Kidney (tissue), 14 donors: ENCODE data around the gene KRT6B. TPM values are rescaled to one million over a fixed set of nuclear protein-coding genes. Genes with fewer than 3 reads are reported as not detected.

Experiments
- DNase-seq, 5 donors: peaks; one replicate each; pipeline ENCODE4 v3.0.0-alpha.2; 2013 to 2020
- FAIRE-seq: peaks from 2 replicates; lab custom pipeline; 2012; peaks lifted over from hg19 to GRCh38; lab: Jason Lieb, UNC
- H3K27ac ChIP-seq, 2 donors: one replicate each; pipeline ENCODE4 v1.7.0; 2013; ENCODE audit warnings: low read depth in 2 of 2, low read length in 2 of 2, inconsistent platforms in 1 of 2
- H3K27me3 ChIP-seq: one replicate; pipeline ENCODE4 v1.7.1; 2013; ENCODE audit warnings: low read length, inconsistent platforms; ENCODE audit not compliant: control insufficient read depth, insufficient read depth
- H3K36me3 ChIP-seq, 3 donors: one replicate each; pipeline versions ENCODE4 v1.7.0 to v1.7.1; 2013; ENCODE audit warnings: low read length in 3 of 3, control low read depth in 1 of 3, inconsistent platforms in 1 of 3; ENCODE audit not compliant: insufficient read depth in 3 of 3, control insufficient read depth in 2 of 3
- H3K4me1 ChIP-seq, 3 donors: one replicate each; pipeline versions ENCODE4 v1.7.0 to v1.7.1; 2013; ENCODE audit warnings: low read length in 3 of 3, inconsistent platforms in 1 of 3, low read depth in 1 of 3; ENCODE audit not compliant: control insufficient read depth in 2 of 3, insufficient read depth in 2 of 3
- H3K4me3 ChIP-seq, 3 donors: one replicate each; pipeline versions ENCODE4 v1.7.0 to v1.8.1; 2013; ENCODE audit warnings: low read length in 3 of 3, control low read depth in 1 of 3, inconsistent platforms in 1 of 3
- H3K9ac ChIP-seq, 3 donors: one replicate each; pipeline versions ENCODE4 v1.7.0 to v1.7.1; 2013; ENCODE audit warnings: low read length in 3 of 3, control low read depth in 1 of 3, inconsistent platforms in 1 of 3
- H3K9me3 ChIP-seq, 3 donors: one replicate each; pipeline versions ENCODE4 v1.7.0 to v1.7.1; 2013; ENCODE audit warnings: low read length in 3 of 3, control low read depth in 1 of 3, inconsistent platforms in 1 of 3; ENCODE audit not compliant: control insufficient read depth in 2 of 3, insufficient read depth in 1 of 3
- CTCF ChIP-seq: IDR thresholded peaks from 3 replicates; pipeline ENCODE4 v1.5.1; 2012; ENCODE audit warnings: mild to moderate bottlenecking, moderate library complexity, borderline replicate concordance; ENCODE audit not compliant: insufficient read depth; ENCODE audit errors: extremely low read depth
- intact Hi-C: fragments of 100-400 bp; cut with DNase I; formaldehyde crosslinking; loops from one replicate; pipeline ENCODE4 v1.11.1; 2022
- polyA plus RNA-seq: library from polyadenylated mRNA; stranded (reverse); fragments of 350-450 nt; fragmentation: Illumina TruSeq; extraction: RNeasy Lipid Tissue Mini Kit (QIAGEN cat#74804); gene quantifications from one replicate; pipeline ENCODE4 v1.2.3, GENCODE V29; 2014; ENCODE audit warnings: low read depth, low replicate concordance; ENCODE audit not compliant: insufficient read depth
- total RNA-seq: library from RNA; stranded (reverse); fragmentation: NEBNext Ultra II Directional; extraction: Animal tissue kit (Norgen Biotek cat#: 25700); gene quantifications from one replicate; pipeline ENCODE4 v1.2.1, GENCODE V29; 2021
- donor health status: control.
- donor health status: control.
- donor health status: control.
- donor health status: control.
- donor health status: control.
- donor health status: DM: yes; HTN: yes; CAD: no.
- donor health status: Normal renal cell carcinoma (clear cell type).

The KRT6B gene
- total and polyA plus RNA-seq, 2 donors from 2014 or later = not detected

DNA sequence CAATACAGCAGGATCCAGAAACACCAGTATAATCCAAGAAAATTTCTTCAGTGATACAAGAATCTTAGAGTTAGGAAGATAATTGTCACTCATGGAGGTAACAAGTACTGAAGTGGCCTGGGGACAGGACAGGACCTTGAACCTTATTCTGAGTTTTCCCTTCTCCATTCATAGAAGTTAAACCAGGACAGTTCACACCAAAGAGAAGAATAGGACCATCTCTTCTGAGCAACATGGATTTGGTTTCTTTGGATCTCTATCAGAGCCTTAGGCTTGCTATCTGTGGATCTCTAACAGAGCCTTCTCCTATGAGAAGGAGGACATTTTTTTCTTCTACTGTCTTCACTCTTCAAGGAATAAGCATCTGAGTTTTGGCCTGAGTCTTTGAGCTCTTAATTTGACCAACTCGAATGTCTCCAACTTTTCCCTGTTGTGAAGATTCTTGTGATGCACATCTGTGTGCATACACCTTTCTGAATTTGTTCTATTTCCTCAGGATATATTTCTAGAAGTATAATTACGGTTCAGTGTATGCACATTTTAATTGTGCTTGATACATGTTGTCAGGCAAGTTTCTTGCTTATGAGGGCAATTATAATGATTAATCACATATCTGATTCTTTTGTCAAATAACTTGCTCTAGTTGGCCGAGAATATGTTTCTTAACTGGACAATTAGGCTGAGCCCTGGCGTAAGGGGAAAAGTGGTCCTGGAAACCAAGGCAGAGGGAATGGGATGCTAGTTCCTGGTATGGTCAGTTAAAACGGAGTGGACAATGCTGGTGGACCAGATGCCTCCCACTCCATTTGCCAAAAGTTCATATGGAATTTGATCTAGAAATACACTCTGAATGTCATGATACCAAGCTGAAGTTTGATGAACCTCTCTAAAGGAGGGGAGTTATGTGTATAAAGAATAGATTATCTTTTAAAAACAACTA, 34.5 kb upstream of the KRT6B start:
- Histone ChIP-seq H3K27me3 (no peaks in the 10 kb centered on the region), H3K36me3 (no peaks in the 10 kb centered on the region), H3K27ac (no peak overlapping the region), H3K4me3 (no peak overlapping the region), H3K9me3 (no peaks in the 10 kb centered on the region), H3K4me1 (no peaks in the 10 kb centered on the region), H3K9ac (no peak overlapping the region)
- intact Hi-C loops = no loop called here
- DNase-seq (no peak), FAIRE-seq (no peak)
- TF ChIP-seq CTCF = no peak

- FAIRE-seq (no peak), DNase-seq (no peak)
- Histone ChIP-seq H3K27ac (no peak overlapping the region), H3K27me3 (no peaks in the 10 kb centered on the region), H3K4me3 (no peak overlapping the region), H3K4me1 (no peaks in the 10 kb centered on the region), H3K9ac (no peak overlapping the region), H3K9me3 (no peaks in the 10 kb centered on the region), H3K36me3 (no peaks in the 10 kb centered on the region)
- intact Hi-C loops = no loop called here
- no peak for TF ChIP-seq CTCF
Observed at GRCh38 chr12:52480073-52480472, 28.1 kb upstream of the KRT6B start.

- intact Hi-C loops = no loop called here
- DNase-seq (no peak), FAIRE-seq (no peak)
- no peak for TF ChIP-seq CTCF
- no peak overlapping the region for H3K9ac ChIP-seq
- no peaks in the 10 kb centered on the region for H3K4me1 ChIP-seq
- no peak overlapping the region for H3K4me3 ChIP-seq
- H3K27ac ChIP-seq = no peak overlapping the region
- H3K36me3 ChIP-seq = no peaks in the 10 kb centered on the region
- no peaks in the 10 kb centered on the region for H3K9me3 ChIP-seq
- no peaks in the 10 kb centered on the region for H3K27me3 ChIP-seq
Observed at GRCh38 chr12:52477651-52478050, 25.7 kb upstream of the KRT6B start.
